Adrenal gland (tissue), 12 donors: ENCODE data around the gene CBR3. TPM values are rescaled to one million over a fixed set of nuclear protein-coding genes. Genes with fewer than 3 reads are reported as not detected.

Experiments used
- DNase-seq, 7 donors: peaks; one replicate each; pipeline ENCODE4 v3.0.0-alpha.2; 2019 to 2020
- H3K27ac ChIP-seq, 5 donors: fragments of 200-600 bp; sonication (generic) in 4 of 5; 1 replicate in 3 of 5; 2 replicates in 2 of 5; pipeline versions ENCODE4 v1.5.1 to v1.8.0; 2016 to 2020; ENCODE audit warnings: mild to moderate bottlenecking in 1 of 5
- H3K27me3 ChIP-seq: fragments of 200-600 bp; 2 replicates; pipeline ENCODE4 v1.8.0; 2021
- H3K36me3 ChIP-seq, 2 donors: fragments of 200-600 bp; replicated peaks in 1 of 2; 1 replicate in 1 of 2; 2 replicates in 1 of 2; pipeline versions ENCODE4 v1.5.1 to v1.8.0; 2018 to 2022
- H3K4me1 ChIP-seq, 2 donors: fragments of 200-600 bp; replicated peaks in 1 of 2; 1 replicate in 1 of 2; 2 replicates in 1 of 2; pipeline versions ENCODE4 v1.5.1 to v1.8.0; 2018 to 2021
- H3K4me3 ChIP-seq, 4 donors: fragments of 200-600 bp; sonication (generic) in 3 of 4; one replicate each; pipeline ENCODE4 v1.5.1; 2016 to 2018
- H3K9me3 ChIP-seq, 3 donors: fragments of 200-600 bp; sonication (generic) in 1 of 3; replicated peaks in 1 of 3; 1 replicate in 2 of 3; 2 replicates in 1 of 3; pipeline versions ENCODE4 v1.5.1 to v1.8.0; 2016 to 2021
- POLR2A ChIP-seq, 2 donors: fragments of 450-650 bp; IDR thresholded peaks; one replicate each; pipeline ENCODE4 v1.6.1; 2017; ENCODE audit warnings: antibody characterized with exemption in 2 of 2, mild to moderate bottlenecking in 2 of 2, moderate library complexity in 1 of 2
- WGBS, 4 donors: extraction: QIAGEN DNeasy Blood & Tissue Kit in 2 of 4; methylation state at CpG; one replicate each; pipeline versions ENCODE4 v1.1.5 to v1.1.7; 2013 to 2017; 5-methylcytosine and 5-hydroxymethylcytosine counted together
- intact Hi-C, 2 donors: fragments of 100-400 bp; cut with DNase I; formaldehyde crosslinking; loops; one replicate each; pipeline versions ENCODE4 v1.14.1 to v1.15.0; 2022 to 2023
- polyA plus RNA-seq, 3 donors: library from polyadenylated mRNA; stranded (reverse); fragments of 200-250 nt in 2 of 3; fragments of 350-450 nt in 1 of 3; fragmentation: Illumina TruSeq in 1 of 3; extraction: RNeasy Lipid Tissue Mini Kit (QIAGEN cat#74804) in 1 of 3; gene quantifications; one replicate each; pipeline ENCODE4 v1.2.3, GENCODE V29; 2013 to 2014
- total RNA-seq, 9 donors: library from RNA; depleted of rRNA in 4 of 9; stranded (reverse); fragments of >200 nt in 4 of 9; fragments of 120-200 nt in 1 of 9; fragmentation: NEBNext Ultra II Directional in 1 of 9; extraction: Animal tissue kit (Norgen Biotek cat#: 25700) in 1 of 9; gene quantifications; one replicate each; pipeline versions ENCODE4 v1.1.0 to v1.2.4, GENCODE V29; 2013 to 2023
- TF ChIP-seq, protein P1 (sequence below), 6 experiments: fragments of 450-650 bp in 4 of 6; fragments of 200-600 bp in 2 of 6; sonication (generic) in 1 of 6; IDR thresholded peaks; 1 replicate in 5 of 6; 2 replicates in 1 of 6; pipeline versions ENCODE4 v1.5.1 to v1.8.0; 2016 to 2021; ENCODE audit warnings: antibody characterized with exemption in 6 of 6, mild to moderate bottlenecking in 2 of 6, moderate library complexity in 1 of 6
- donor health status: healthy with polysubstance abuse.
- donor health status: Bipolar disorder and iron deficiency.
- donor health status: DM: yes; HTN: yes; CAD: no.
- donor health status: DM: no; HTN: no; CAD: no.
- donor health status: DM: no; HTN: no; CAD: no.
- donor health status: DM: yes; HTN: yes; CAD: no.

CBR3 gene
- total and polyA plus RNA-seq, 12 donors: 0.83 to 10.7 (median 2.8) TPM

DNA sequence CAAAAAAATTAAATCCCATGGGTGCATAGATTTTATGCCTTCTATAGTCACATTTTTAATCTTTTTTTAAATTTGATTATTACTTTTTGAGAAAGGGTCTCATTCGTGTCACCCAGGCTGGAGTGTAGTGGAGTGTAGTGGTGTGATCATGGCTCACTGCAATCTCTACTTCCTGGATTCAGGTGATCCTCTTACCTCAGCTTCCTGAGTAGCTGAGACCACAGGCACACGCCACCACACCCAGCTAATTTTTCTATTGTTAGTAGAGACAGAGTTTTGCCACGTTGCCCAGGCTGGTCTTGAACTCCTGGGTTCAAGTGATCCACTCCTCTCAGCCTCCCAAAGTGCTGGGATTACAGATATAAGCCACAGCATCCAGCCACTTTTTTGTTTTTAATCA is 10.4 kb downstream of the CBR3 start:
- no peaks in the 10 kb centered on the region for H3K36me3 ChIP-seq
- no peak for DNase-seq
- peaks cover 0 to 12% of the 10 kb centered on the region in 2 donors for H3K4me1 ChIP-seq
- intact Hi-C loops: loop anchor here in 1 of 2 donors (10.0 kb wide), 1 partner anchor 60 kb away; no protein-coding TSS in a partner anchor
- no peak overlapping the region for H3K4me3 ChIP-seq
- TF ChIP-seq, protein P1, sequence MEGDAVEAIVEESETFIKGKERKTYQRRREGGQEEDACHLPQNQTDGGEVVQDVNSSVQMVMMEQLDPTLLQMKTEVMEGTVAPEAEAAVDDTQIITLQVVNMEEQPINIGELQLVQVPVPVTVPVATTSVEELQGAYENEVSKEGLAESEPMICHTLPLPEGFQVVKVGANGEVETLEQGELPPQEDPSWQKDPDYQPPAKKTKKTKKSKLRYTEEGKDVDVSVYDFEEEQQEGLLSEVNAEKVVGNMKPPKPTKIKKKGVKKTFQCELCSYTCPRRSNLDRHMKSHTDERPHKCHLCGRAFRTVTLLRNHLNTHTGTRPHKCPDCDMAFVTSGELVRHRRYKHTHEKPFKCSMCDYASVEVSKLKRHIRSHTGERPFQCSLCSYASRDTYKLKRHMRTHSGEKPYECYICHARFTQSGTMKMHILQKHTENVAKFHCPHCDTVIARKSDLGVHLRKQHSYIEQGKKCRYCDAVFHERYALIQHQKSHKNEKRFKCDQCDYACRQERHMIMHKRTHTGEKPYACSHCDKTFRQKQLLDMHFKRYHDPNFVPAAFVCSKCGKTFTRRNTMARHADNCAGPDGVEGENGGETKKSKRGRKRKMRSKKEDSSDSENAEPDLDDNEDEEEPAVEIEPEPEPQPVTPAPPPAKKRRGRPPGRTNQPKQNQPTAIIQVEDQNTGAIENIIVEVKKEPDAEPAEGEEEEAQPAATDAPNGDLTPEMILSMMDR (IDR thresholded peaks at IDR 0.05): no peak
- TF ChIP-seq POLR2A (IDR thresholded peaks at IDR 0.05): no peak
- H3K9me3 ChIP-seq: no peaks in the 10 kb centered on the region
- 80 to 88% (median 83%) methylated on average over 3 of the region's 3 CpGs for WGBS, 4 donors
- no peak overlapping the region for H3K27ac ChIP-seq
- H3K27me3 ChIP-seq: no peaks in the 10 kb centered on the region

- Histone ChIP-seq H3K36me3 (no peaks in the 10 kb centered on the region), H3K27ac (no peak overlapping the region), H3K4me1 (peaks cover 0 to 15% of the 10 kb centered on the region in 2 donors), H3K27me3 (no peaks in the 10 kb centered on the region), H3K9me3 (no peaks in the 10 kb centered on the region), H3K4me3 (no peak overlapping the region)
- WGBS, 4 donors: 87 to 96% (median 91%) methylated on average over 5 of the region's 5 CpGs
- intact Hi-C loops: loop anchor here in 1 of 2 donors (10.0 kb wide), 1 partner anchor 57 kb away; no protein-coding TSS in a partner anchor
- TF ChIP-seq POLR2A (IDR thresholded peaks at IDR 0.05): no peak
- TF ChIP-seq, protein P1 (IDR thresholded peaks at IDR 0.05): no peak
- DNase-seq: no peak
These were observed 13.0 kb downstream of the CBR3 start for GRCh38 chr21:36147911-36148310.

DNA sequence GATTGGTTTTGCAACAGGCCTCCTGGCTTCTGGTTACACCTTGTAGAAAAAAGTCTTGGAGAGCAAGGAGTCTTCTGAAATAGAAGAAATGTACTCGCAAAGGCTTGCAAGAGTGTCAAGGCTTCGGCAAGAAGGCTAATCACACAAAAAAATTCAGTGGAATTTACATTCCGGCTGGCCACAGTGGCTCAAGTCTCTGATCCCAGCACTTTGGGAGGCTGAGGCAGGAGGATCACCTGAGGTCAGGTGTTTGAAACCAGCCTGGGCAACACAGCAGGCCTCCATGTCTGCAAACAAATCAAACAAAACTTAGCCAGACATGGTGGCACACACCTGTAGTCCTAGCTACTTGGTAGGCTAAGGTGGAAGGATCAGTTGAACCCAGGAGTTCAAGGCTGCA is 14.0 kb downstream of the CBR3 start:
- H3K36me3 ChIP-seq: no peaks in the 10 kb centered on the region
- TF ChIP-seq, protein P1 (IDR thresholded peaks at IDR 0.05): no peak
- no peak for TF ChIP-seq POLR2A (IDR thresholded peaks at IDR 0.05)
- no peak overlapping the region for H3K27ac ChIP-seq
- no peak for DNase-seq
- H3K27me3 ChIP-seq: no peaks in the 10 kb centered on the region
- no peak overlapping the region for H3K4me3 ChIP-seq
- intact Hi-C loops: loop anchor here in 1 of 2 donors (10.0 kb wide), 1 partner anchor 56 kb away; no protein-coding TSS in a partner anchor
- no peaks in the 10 kb centered on the region for H3K9me3 ChIP-seq
- 87 to 98% (median 91%) methylated on average over 3 of the region's 3 CpGs for WGBS, 4 donors
- H3K4me1 ChIP-seq: peaks cover 0 to 15% of the 10 kb centered on the region in 2 donors

DNA sequence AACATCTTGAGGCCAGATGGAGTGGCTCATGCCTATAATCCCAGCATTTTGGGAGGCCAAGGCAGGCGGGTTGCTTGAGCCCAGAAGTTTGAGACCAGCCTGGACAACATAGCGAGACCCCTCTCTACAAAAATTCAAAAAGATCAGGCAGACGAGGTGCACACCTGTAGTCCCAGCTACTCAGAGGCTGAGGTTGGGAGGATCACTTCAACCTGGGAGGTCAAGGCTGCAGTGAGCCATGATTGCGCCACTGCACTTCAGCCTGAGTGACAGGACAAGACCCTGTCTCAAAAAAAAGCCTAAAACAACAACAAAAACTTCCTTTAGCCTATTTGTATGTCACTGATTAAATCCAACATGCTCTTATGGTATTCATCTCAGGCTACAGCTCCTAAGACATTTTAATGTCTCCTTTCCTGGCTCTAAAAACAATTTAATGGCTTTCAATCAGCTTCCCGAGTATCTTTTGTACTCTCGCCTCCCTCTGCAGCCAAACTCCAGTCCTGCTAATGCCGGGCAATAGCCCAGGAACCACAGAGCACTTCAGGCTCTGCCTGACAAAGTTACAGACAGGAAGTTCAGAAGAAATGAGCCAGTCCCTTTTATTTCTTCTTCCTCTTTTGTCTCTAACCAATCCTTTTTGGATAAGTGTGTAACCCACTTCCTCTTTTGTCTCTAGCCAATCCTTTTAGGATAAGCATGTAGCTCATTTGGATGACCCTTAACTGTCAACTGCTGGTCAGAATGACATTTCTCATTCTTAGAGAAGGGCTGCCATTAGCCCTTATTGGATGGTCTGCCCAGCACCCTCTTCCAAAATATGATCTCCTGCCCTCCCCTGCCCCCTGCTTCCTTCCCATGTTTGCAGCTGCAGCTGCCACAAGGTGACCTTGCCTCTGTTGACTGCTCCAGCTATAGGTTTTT is 15.2 kb downstream of the CBR3 start:
- Histone ChIP-seq H3K9me3 (no peaks in the 10 kb centered on the region), H3K27me3 (no peaks in the 10 kb centered on the region), H3K4me1 (peaks cover 0 to 15% of the 10 kb centered on the region in 2 donors), H3K36me3 (no peaks in the 10 kb centered on the region), H3K27ac (peak overlapping the region in 4 of 5 donors; percentile 13 to 79 (median 52)), H3K4me3 (no peak overlapping the region)
- no peak for TF ChIP-seq POLR2A (IDR thresholded peaks at IDR 0.05)
- TF ChIP-seq, protein P1 (IDR thresholded peaks at IDR 0.05): no peak
- intact Hi-C loops: loop anchor here in 1 of 2 donors (10.0 kb wide), 1 partner anchor 55 kb away; no protein-coding TSS in a partner anchor
- DNase-seq: peak in 2 of 7 donors; percentile 30 to 44
- 54 to 66% (median 64%) methylated on average over 7 of the region's 7 CpGs for WGBS, 4 donors
